SK-N-SH (cell line): ENCODE results near the gene KIFAP3. TPM values are rescaled to one million over a fixed set of nuclear protein-coding genes. Genes with fewer than 3 reads are reported as not detected.

Experiments used
- CTCF ChIA-PET: fragments of 300-600, 350-600 bp; formaldehyde crosslinking; extraction: SDS; loops from one replicate; lab custom pipeline; 2021; lab: Yijun Ruan, JAX
- POLR2A ChIA-PET: fragments of 350-600 bp; sonication (Branson Sonifier 250); formaldehyde crosslinking; extraction: SDS; loops from one replicate; lab custom pipeline; 2020; ENCODE audit warnings: antibody characterized with exemption, inconsistent platforms; lab: Yijun Ruan, JAX
- DNase-seq: peaks from one replicate; pipeline ENCODE4 v3.0.0; 2012
- H2AFZ ChIP-seq: fragments of 200-600 bp; sonication (generic); 2 replicates; pipeline ENCODE4 v1.8.1; 2016; ENCODE audit warnings: antibody characterized with exemption, mild to moderate bottlenecking, low read depth
- H3F3A ChIP-seq: fragments of 200-600 bp; sonication (generic); replicated peaks from 2 replicates; pipeline ENCODE3; 2016; ENCODE audit warnings: antibody characterized with exemption, mild to moderate bottlenecking; ENCODE audit not compliant: insufficient read depth
- H3K27ac ChIP-seq, 2 experiments: fragments of 200-500 bp in 1 of 2; fragments of 200-600 bp in 1 of 2; sonication (Bioruptor generic) in 1 of 2; sonication (generic), shearing (Covaris generic) in 1 of 2; 2 replicates each; pipeline versions ENCODE4 v1.5.1 to v1.6.1; 2014 to 2016; ENCODE audit warnings: low read depth in 2 of 2, inconsistent platforms in 1 of 2, low read length in 1 of 2, mild to moderate bottlenecking in 1 of 2, mixed read lengths in 1 of 2
- H3K27me3 ChIP-seq: fragments of 200-600 bp; sonication (generic), shearing (Covaris generic); 2 replicates; pipeline ENCODE4 v1.6.1; 2016; ENCODE audit warnings: mixed run types; ENCODE audit not compliant: insufficient read depth
- H3K36me3 ChIP-seq, 2 experiments: fragments of 200-500 bp in 1 of 2; fragments of 200-600 bp in 1 of 2; sonication (Bioruptor generic) in 1 of 2; sonication (generic) in 1 of 2; replicated peaks in 1 of 2; 2 replicates each; pipeline versions ENCODE3 to v1.5.1; 2014 to 2016; ENCODE audit warnings: low read length in 1 of 2, mild to moderate bottlenecking in 1 of 2; ENCODE audit not compliant: insufficient read depth in 2 of 2, control insufficient read depth in 1 of 2
- H3K4me1 ChIP-seq, 2 experiments: fragments of 200-500 bp in 1 of 2; fragments of 200-600 bp in 1 of 2; sonication (Bioruptor generic) in 1 of 2; sonication (generic), shearing (Covaris generic) in 1 of 2; 2 replicates each; pipeline versions ENCODE4 v1.5.1 to v1.6.1; 2014 to 2016; ENCODE audit warnings: low read depth in 1 of 2, low read length in 1 of 2, mixed run types in 1 of 2; ENCODE audit not compliant: insufficient read depth in 2 of 2, control insufficient read depth in 1 of 2
- H3K4me2 ChIP-seq: fragments of 200-600 bp; sonication (generic), shearing (Covaris generic); 2 replicates; pipeline ENCODE4 v1.6.1; 2017; ENCODE audit warnings: mixed run types
- H3K4me3 ChIP-seq, 2 experiments: fragments of 200-500 bp in 1 of 2; fragments of 200-600 bp in 1 of 2; sonication (Bioruptor generic) in 1 of 2; sonication (generic), shearing (Covaris generic) in 1 of 2; 2 replicates each; pipeline versions ENCODE4 v1.5.1 to v1.8.1; 2014 to 2016; ENCODE audit warnings: low read depth in 2 of 2, inconsistent platforms in 1 of 2, low read length in 1 of 2, mild to moderate bottlenecking in 1 of 2, mixed read lengths in 1 of 2, moderate library complexity in 1 of 2
- H3K79me2 ChIP-seq: fragments of 200-600 bp; sonication (generic); 2 replicates; pipeline ENCODE4 v1.8.1; 2017; ENCODE audit warnings: mild to moderate bottlenecking; ENCODE audit not compliant: insufficient read depth
- H3K9ac ChIP-seq: fragments of 200-600 bp; sonication (generic); 2 replicates; pipeline ENCODE4 v1.6.1; 2017; ENCODE audit warnings: mixed run types
- H3K9me2 ChIP-seq: fragments of 200-600 bp; sonication (generic); 2 replicates; pipeline ENCODE4 v1.6.1; 2017; ENCODE audit warnings: mixed run types
- H3K9me3 ChIP-seq: fragments of 200-600 bp; sonication (generic); 2 replicates; pipeline ENCODE4 v1.6.1; 2017; ENCODE audit warnings: mixed run types, mild to moderate bottlenecking, moderate library complexity
- H4K20me1 ChIP-seq: fragments of 200-600 bp; sonication (generic); 2 replicates; pipeline ENCODE4 v1.6.1; 2017; ENCODE audit warnings: mild to moderate bottlenecking, mixed run types; ENCODE audit not compliant: insufficient read depth
- CHD2 ChIP-seq: fragments of 150-350 bp; IDR thresholded peaks from 2 replicates; pipeline ENCODE4 v1.6.1; 2018; ENCODE audit warnings: low read length; ENCODE audit not compliant: partially characterized antibody
- CTCF ChIP-seq: fragments of 200-600 bp; sonication (generic); IDR thresholded peaks from 2 replicates; pipeline ENCODE4 v1.6.1; 2017; ENCODE audit warnings: antibody characterized with exemption, mild to moderate bottlenecking, moderate library complexity
- ELF1 ChIP-seq: IDR thresholded peaks from 2 replicates; pipeline ENCODE4 v1.4.0; 2012
- EP300 ChIP-seq, 2 experiments: IDR thresholded peaks; 2 replicates each; pipeline versions ENCODE4 v1.4.0 to v1.6.1; 2012; ENCODE audit warnings: borderline replicate concordance in 1 of 2, low read depth in 1 of 2, low read length in 1 of 2
- EZH2phosphoT487 ChIP-seq: fragments of 200-600 bp; sonication (generic); IDR thresholded peaks from 2 replicates; pipeline ENCODE4 v1.6.1; 2017; ENCODE audit warnings: low read depth, mixed run types, mild to moderate bottlenecking, antibody characterized with exemption, moderate library complexity, borderline replicate concordance
- FOSL2 ChIP-seq: IDR thresholded peaks from 2 replicates; pipeline ENCODE4 v1.4.0; 2012; ENCODE audit warnings: low read depth, mild to moderate bottlenecking, moderate library complexity, borderline replicate concordance
- FOXM1 ChIP-seq: IDR thresholded peaks from 2 replicates; pipeline ENCODE4 v1.4.0; 2012; ENCODE audit warnings: low read depth, mild to moderate bottlenecking
- GATA2 ChIP-seq: sonication (generic); formaldehyde crosslinking; IDR thresholded peaks from 2 replicates; pipeline ENCODE4 v1.5.0; 2020; ENCODE audit warnings: mild to moderate bottlenecking, missing genetic modification reagents
- MAX ChIP-seq: IDR thresholded peaks from 2 replicates; pipeline ENCODE4 v1.4.0; 2012; ENCODE audit warnings: low read depth
- NFIC ChIP-seq: IDR thresholded peaks from 2 replicates; pipeline ENCODE4 v1.4.0; 2012; ENCODE audit warnings: borderline replicate concordance
- NRF1 ChIP-seq: IDR thresholded peaks from 2 replicates; pipeline ENCODE4 v1.6.1; 2012; ENCODE audit warnings: low read depth, mild to moderate bottlenecking, low read length
- PBX3 ChIP-seq: IDR thresholded peaks from 2 replicates; pipeline ENCODE4; 2012
- POLR2AphosphoS5 ChIP-seq: IDR thresholded peaks from 2 replicates; pipeline ENCODE4 v1.6.1; 2012; ENCODE audit warnings: low read depth, low read length
- RAD21 ChIP-seq: IDR thresholded peaks from 2 replicates; pipeline ENCODE4 v1.6.1; 2012; ENCODE audit warnings: mild to moderate bottlenecking, low read length
- REST ChIP-seq: IDR thresholded peaks from 2 replicates; pipeline ENCODE4 v1.6.1; 2012; ENCODE audit warnings: mild to moderate bottlenecking, low read depth, low read length, moderate library complexity
- SMC3 ChIP-seq: IDR thresholded peaks from 2 replicates; pipeline ENCODE4 v1.6.1; 2012; ENCODE audit warnings: low read depth, low read length, improper control_type of control experiment
- TAF1 ChIP-seq: IDR thresholded peaks from 2 replicates; pipeline ENCODE4 v1.6.1; 2012; ENCODE audit warnings: low read depth, mild to moderate bottlenecking, low read length, moderate library complexity, borderline replicate concordance
- TCF12 ChIP-seq: IDR thresholded peaks from 2 replicates; pipeline ENCODE4 v1.4.0; 2012
- USF2 ChIP-seq: fragments of 150-350 bp; IDR thresholded peaks from 2 replicates; pipeline ENCODE4 v1.6.1; 2017; ENCODE audit warnings: antibody characterized with exemption, low read length, low read depth, borderline replicate concordance
- WGBS: methylation state at CpG from one replicate; pipeline ENCODE4 v1.1.6; 2017; ENCODE audit warnings: low lambda C conversion rate; 5-methylcytosine and 5-hydroxymethylcytosine counted together
- polyA plus RNA-seq, 3 experiments: library from polyadenylated mRNA; depleted of rRNA; stranded (reverse); fragments of >200 nt; gene quantifications; 2 replicates each; pipeline ENCODE4 v1.2.3, GENCODE V29; 2012

Gene KIFAP3
- polyA plus RNA-seq, 1 of the 3 experiments (the other 2 are of a cell fraction), result 10.7 TPM

- Histone ChIP-seq H4K20me1 (no peaks in the 10 kb centered on the region), H3K36me3 (peaks cover 6 to 8% of the 10 kb centered on the region in 2 experiments), H3K9ac (no peak overlapping the region), H3K4me3 (no peak overlapping the region; a peak in 1 of 4 replicates), H3K9me3 (no peaks in the 10 kb centered on the region; the same call in 1 of the 2 replicates), H3K9me2 (no peaks in the 10 kb centered on the region), H2AFZ (no peak overlapping the region), H3K79me2 (no peaks in the 10 kb centered on the region), H3K27ac (no peak overlapping the region), H3K27me3 (no peaks in the 10 kb centered on the region), H3K4me1 (no peaks in the 10 kb centered on the region; a peak in 1 of 4 replicates), H3K4me2 (no peak overlapping the region), H3F3A (no peaks in the 10 kb centered on the region)
- no peak for DNase-seq
- TF ChIP-seq RAD21, result peak; percentile 64
- TF ChIP-seq CTCF, result peak; percentile 60
- TF ChIP-seq EZH2phosphoT487, result no peak
- TF ChIP-seq SMC3, result peak; percentile 47
- WGBS, result 68% methylated on average over 1 of the region's 1 CpG
- ChIA-PET CTCF (interaction anchor here (0.8 to 1.4 kb wide), 3 partner anchors 15 to 40 kb away, joined by 3 to 5 read pairs (median 4); no protein-coding TSS in a partner anchor), POLR2A (no interaction called here)
Measured at GRCh38 chr1:170010443-170010842, 64.1 kb downstream of the KIFAP3 start.

- Histone ChIP-seq H3K36me3 (no peaks in the 10 kb centered on the region), H3K4me1 (no peaks in the 10 kb centered on the region; a peak in 1 of 4 replicates), H3K79me2 (no peaks in the 10 kb centered on the region), H3K4me2 (no peak overlapping the region), H3K27me3 (no peaks in the 10 kb centered on the region), H3K9me2 (no peaks in the 10 kb centered on the region), H2AFZ (no peak overlapping the region), H4K20me1 (no peaks in the 10 kb centered on the region), H3F3A (no peaks in the 10 kb centered on the region), H3K27ac (no peak overlapping the region), H3K4me3 (no peak overlapping the region), H3K9me3 (no peaks in the 10 kb centered on the region; the same call in 1 of the 2 replicates), H3K9ac (no peak overlapping the region)
- CTCF ChIA-PET, result no interaction called here
- WGBS, result 77% methylated on average over 2 of the region's 2 CpGs
- POLR2A ChIA-PET, result no interaction called here
- no peak for DNase-seq
- TF ChIP-seq CHD2, result no peak
- no peak for TF ChIP-seq FOXM1
- TF ChIP-seq POLR2AphosphoS5, result no peak
- TF ChIP-seq GATA2, result no peak
- no peak for TF ChIP-seq MAX
- no peak for TF ChIP-seq EP300 (IDR thresholded peaks at IDR 0.05; ENCODE audit: borderline replicate concordance in 1 of 2, low read depth in 1 of 2, low read length in 1 of 2)
- no peak for TF ChIP-seq NFIC
- TF ChIP-seq USF2, result no peak
- no peak for TF ChIP-seq REST
- TF ChIP-seq ELF1, result no peak
- TF ChIP-seq TAF1, result no peak
- TF ChIP-seq NRF1, result no peak
- TF ChIP-seq PBX3, result no peak
- no peak for TF ChIP-seq FOSL2
- TF ChIP-seq TCF12, result no peak
- no peak for TF ChIP-seq EZH2phosphoT487
Measured at GRCh38 chr1:170009551-170009950, 64.9 kb downstream of the KIFAP3 start.
